Glomerular visceral epithelial cell (primary cell): ENCODE measurements around the gene CDK17.
"Not testable (repeated sequence)": the region's sequence is repeated elsewhere in the genome, so short reads cannot be mapped to it uniquely, and the experiment has no call there.

Experiments used
- DNase-seq: peaks from one replicate; pipeline ENCODE4 v3.0.0-alpha.2; 2016; ENCODE audit errors: extremely low spot score

The CDK17 gene

GRCh38 chr12:96417688-96418087 is 17.4 kb upstream of the CDK17 start:
- DNase-seq, result not testable (repeated sequence)

GRCh38 chr12:96416033-96416799 is 16.0 kb upstream of the CDK17 start:
- peak; percentile 21 for DNase-seq

DNA sequence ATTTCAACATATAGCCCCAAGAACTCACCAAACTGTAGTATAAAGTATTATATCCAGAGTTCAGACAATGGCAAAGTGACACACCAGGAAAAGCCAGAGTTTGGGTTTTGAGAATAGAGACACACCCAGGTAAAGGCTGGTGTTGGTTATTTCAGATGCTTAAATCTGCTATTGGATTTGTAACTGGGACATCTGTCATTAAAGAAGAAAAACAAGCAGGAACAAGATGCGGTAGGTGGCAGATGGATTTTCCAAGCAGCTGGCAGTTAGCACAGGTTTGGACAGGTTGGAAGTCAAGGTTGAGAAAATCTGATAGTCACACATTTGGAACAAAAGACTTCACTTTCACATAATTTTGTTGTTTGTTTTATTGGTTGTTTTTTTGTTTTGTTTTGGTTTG is 14.4 kb upstream of the CDK17 start:
- no peak for DNase-seq

DNA sequence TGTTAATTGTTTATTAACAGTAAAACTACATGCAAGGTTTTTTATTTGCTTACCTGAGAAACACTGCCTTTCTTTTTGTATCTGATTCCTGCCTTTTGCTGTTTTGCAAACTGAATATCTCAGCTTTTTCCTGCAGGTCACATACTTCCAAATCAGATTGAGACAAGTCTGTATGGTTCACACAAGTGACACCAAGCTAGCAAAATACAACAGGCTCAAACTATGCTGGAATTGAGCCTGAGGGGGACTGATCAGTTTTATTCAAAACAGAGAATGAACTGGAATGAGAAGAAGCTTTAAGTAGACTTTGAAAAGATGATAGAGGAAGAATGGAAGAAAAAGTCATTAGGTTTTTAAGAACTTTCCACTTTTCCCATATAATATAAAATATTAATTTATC is 12.2 kb upstream of the CDK17 start:
- DNase-seq, result no peak

DNA sequence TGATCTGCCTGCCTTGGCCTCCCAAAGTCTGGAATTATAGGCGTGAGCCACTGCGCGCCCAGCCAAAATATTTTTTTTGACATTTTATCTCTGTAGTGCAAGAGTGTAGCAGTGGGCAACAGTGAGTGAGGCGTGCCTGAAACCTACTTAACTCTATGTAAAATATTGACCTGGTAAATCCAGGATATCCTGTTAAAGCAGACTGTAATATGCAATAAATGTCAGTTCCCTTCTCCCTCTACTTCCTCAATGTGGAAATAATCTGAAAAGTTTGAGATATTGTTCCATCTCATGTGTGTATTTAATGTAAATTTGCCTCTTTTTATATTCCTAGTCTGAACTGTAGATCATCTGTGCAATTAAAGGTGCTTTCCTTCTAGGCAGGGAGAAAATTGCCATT is 9.5 kb upstream of the CDK17 start:
- no peak for DNase-seq

- DNase-seq, result no peak
Observed at GRCh38 chr12:96408993-96409392, 8.8 kb upstream of the CDK17 start.

DNA sequence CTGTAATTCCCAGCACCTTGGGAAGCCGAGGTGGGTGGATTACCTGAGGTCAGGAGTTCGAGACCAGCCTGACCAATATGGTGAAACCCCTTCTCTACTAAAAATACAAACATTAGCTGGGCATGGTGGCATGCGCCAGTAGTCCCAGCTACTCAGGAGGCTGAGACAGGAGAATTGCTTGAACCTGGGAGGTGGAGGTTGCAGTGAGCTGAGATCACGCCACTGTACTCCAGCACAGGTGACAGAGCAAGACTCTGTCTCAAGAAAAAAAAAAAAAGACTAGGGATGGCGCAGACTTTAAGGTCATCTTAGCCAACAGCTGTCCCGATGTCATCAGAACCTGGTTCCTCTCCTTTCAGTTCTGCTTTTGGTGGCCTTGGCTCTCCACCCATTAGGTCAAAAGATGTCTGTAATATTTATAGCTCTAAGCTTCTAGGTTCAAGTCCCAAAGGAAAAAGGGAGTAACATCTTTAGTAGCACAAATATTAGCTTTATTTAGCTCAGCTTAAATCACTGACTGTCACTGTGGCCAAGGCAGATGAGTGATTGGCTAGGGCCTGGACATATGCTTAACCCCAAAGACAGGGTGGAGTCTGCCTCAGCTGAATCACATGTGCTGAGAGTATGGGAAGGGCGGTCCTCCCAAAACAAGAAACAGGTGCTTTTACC is 7.3 kb upstream of the CDK17 start:
- not testable (repeated sequence) for DNase-seq

- no peak for DNase-seq
Observed at GRCh38 chr12:96404696-96405095, 4.5 kb upstream of the CDK17 start.

DNA sequence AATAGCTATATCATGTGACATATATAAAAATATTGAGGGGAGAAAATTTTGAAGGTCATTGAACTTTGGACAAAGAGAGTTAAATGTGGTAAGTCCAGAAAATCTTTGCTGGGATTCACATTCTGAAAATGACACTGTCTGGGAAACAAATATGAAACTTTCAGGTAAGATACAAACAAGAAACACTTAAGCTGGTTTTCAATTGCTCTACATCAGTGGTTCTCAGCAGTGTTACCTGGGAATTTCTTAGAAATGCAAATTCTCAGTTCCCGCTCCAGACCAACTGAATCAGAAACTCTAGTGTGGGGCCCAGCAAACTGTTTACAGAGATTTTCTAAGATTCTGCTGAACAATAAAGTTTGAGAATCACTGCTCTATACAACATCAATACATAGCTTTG is 3.6 kb upstream of the CDK17 start:
- no peak for DNase-seq

- not testable (repeated sequence) for DNase-seq
Observed at GRCh38 chr12:96402522-96402921, 2.3 kb upstream of the CDK17 start.

DNA sequence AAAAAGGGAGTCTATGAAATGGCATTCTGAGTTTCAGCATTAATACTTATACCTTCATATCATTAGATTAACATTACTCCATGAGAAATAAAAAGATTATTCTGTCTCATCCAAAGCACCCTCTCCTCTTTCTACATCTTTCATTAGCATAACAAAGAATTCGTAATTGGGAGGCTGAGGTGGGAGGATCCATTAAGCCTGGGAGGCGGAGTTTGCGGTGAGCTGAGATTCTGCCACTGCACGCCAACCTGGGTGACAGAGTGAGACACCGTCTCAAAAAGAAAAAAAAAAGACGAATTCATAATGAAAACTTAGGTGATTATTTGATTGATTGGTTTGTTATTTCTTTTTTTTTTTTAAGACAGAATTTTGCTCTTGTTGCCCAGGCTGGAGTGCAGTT is 1.8 kb upstream of the CDK17 start:
- no peak for DNase-seq

DNA sequence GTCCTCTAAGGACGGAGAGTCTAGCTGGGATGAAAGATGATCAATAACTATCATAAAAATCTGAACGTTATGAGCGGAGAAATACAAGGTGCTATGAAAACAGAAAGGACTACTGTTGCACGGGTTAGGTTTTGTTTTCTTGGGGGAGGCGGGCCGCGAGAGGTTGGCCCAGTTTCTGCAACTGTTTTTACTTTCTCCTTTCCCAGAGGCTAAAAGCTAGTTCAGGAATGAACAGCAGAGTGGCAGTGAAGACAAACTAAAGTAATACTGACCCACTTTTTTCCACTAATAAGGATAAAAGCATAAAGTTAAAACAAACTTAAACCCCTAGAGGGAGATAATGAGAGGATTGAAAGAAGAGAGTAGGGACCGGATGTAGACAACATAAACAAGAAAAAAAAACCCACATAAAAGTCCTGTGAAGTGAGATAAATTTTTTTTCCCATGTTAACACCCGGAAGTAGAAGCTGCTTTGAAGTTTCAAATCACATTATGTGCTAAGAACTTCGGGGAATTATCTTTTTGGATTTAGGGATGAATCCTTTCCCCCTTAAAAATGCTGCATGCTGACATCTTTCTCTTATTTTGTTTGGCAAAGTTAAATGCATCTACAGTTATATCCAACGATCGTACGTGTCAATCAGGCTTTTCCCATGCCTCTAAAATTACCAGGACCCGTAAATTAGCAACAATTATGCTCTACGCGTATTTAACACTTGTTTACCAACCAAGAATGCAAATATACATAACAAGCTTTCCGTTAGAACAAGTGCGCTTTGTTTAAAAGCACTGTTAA is 1.0 kb upstream of the CDK17 start:
- peak; percentile 73 for DNase-seq

- DNase-seq, result no peak
Observed at GRCh38 chr12:96400631-96401075, 414 bp upstream of the CDK17 start.

- DNase-seq, result peak; percentile 72
Observed at GRCh38 chr12:96399120-96399918, 920 bp downstream of the CDK17 start.

GRCh38 chr12:96398424-96399119 is 1.7 kb downstream of the CDK17 start:
- peak; percentile 9 for DNase-seq

- DNase-seq, result no peak
Observed at GRCh38 chr12:96397756-96398423, 2.3 kb downstream of the CDK17 start.

- DNase-seq, result no peak
Observed at GRCh38 chr12:96396914-96397313, 3.3 kb downstream of the CDK17 start.

DNA sequence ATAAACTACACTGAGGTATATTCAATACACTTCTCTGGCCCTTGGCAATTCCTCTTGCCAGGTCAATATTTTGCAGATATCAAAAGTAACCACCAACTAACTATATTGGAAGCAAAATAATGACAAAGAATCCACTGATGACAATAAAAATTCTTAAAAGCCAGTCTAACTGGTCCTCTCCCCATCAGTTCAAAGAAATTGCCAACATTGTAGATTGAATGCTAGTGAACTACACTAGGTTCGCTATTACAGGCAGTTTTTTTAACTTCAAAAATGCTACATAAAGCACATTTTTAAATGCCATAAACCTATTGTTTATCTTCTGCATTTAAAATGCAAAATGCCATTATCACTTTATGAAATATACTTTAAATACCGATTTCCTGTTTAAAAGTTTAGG is 4.0 kb downstream of the CDK17 start:
- DNase-seq, result no peak

DNA sequence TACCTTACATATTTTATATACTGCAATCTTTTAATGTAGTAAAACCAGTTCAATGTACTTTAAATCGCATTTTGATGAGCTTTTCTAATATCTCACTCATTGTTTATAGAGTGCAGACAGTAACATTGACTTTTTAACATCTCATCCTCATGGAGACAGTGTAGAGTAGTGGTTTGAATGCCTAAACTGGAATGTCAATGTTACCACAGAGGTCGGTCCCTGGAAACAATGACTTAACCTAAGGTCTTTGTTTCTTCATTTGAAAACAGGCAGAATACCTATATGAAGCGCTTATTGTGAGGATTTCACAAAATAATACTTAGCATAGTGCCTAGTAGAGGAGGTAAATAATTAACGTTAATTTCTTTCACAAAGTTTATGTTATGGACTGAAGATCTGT is 5.0 kb downstream of the CDK17 start:
- DNase-seq, result peak; percentile 11

- not testable (repeated sequence) for DNase-seq
Observed at GRCh38 chr12:96393229-96393628, 7.0 kb downstream of the CDK17 start.

DNA sequence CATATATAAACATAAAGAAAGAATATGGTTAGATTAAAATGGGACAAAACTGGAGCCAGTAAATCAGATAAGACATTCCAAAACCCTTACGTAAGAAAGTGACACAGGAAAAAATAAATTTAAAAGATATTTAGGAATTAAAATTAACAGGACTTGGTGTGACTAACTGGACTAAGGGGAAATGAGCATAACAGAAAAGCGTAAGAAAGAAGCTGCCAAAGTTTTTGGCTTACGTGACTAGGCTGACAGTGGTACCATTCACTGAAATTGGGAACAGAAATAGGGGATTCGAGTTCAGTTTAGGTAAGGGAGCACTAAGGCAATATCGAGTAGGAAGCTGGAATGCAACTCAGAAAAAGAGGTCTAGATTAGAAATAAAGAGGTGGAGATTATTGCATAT is 7.8 kb downstream of the CDK17 start:
- DNase-seq, result no peak
